Cardiac muscle cell (in vitro differentiated cells and primary cell): ENCODE results near the gene CRABP2. TPM values are rescaled to one million over a fixed set of nuclear protein-coding genes. Genes with fewer than 3 reads are reported as not detected.
A peak's percentile ranks its signal among the peaks of the same experiment; 100 is the strongest.

Experiments used
- DNase-seq, 2 donors: peaks; one replicate each; pipeline versions ENCODE4 v3.0.0 to v3.0.0-alpha.2; 2010 to 2017; ENCODE audit warnings: low read depth in 1 of 2, low spot score in 1 of 2
- H3K27ac ChIP-seq: fragments of 200-600 bp; sonication (generic); 2 replicates; pipeline ENCODE4 v1.5.1; 2016
- H3K27me3 ChIP-seq: fragments of 200-600 bp; sonication (generic); 2 replicates; pipeline ENCODE4 v1.6.0; 2016; ENCODE audit warnings: control low read depth
- H3K36me3 ChIP-seq: fragments of 200-600 bp; sonication (generic); 2 replicates; pipeline ENCODE4 v1.5.1; 2016; ENCODE audit warnings: control low read depth
- H3K4me1 ChIP-seq: fragments of 200-600 bp; sonication (generic); 2 replicates; pipeline ENCODE4 v1.8.1; 2017; ENCODE audit warnings: low read depth, mild to moderate bottlenecking, mixed run types
- H3K4me3 ChIP-seq: fragments of 200-600 bp; sonication (generic); 2 replicates; pipeline ENCODE4 v1.5.1; 2016; ENCODE audit warnings: mild to moderate bottlenecking
- H3K9me3 ChIP-seq: fragments of 200-600 bp; sonication (generic); 2 replicates; pipeline ENCODE4 v1.5.1; 2017; ENCODE audit warnings: low read depth, mild to moderate bottlenecking, control low read depth
- CTCF ChIP-seq: IDR thresholded peaks from 2 replicates; pipeline ENCODE4 v1.5.1; 2012; ENCODE audit warnings: low read depth, mild to moderate bottlenecking, low read length
- polyA plus RNA-seq: library from polyadenylated mRNA; unstranded; fragments of >200 nt; fragmentation: Nextera tagmentation; extraction: Ambion mirVana; gene quantifications from 2 replicates; pipeline ENCODE4 v1.2.1, GENCODE V29; 2016
- total RNA-seq: library from RNA; depleted of rRNA; stranded (reverse); fragments of >200 nt; gene quantifications from 2 replicates; pipeline ENCODE4 v1.2.3, GENCODE V29; 2016

The CRABP2 gene
- total and polyA plus RNA-seq, 2 experiments from 2014 or later: 556 to 1,249 TPM

- no peak for TF ChIP-seq CTCF
- Histone ChIP-seq H3K36me3 (peaks cover 4% of the 10 kb centered on the region), H3K4me3 (peak within 1 kb of the TSS; percentile 83), H3K9me3 (no peaks in the 10 kb centered on the region), H3K27me3 (no peaks in the 10 kb centered on the region), H3K4me1 (peaks cover 20% of the 10 kb centered on the region), H3K27ac (peak within 1 kb of the TSS; percentile 97)
- peak; percentile 97 to 99 for DNase-seq
Measured at GRCh38 chr1:156728599-156729462, 23.4 kb upstream of the CRABP2 start, which contains the start of gene ISG20L2. Gene ISG20L2 (minus strand): TSS chr1:156728766. CDS start chr1:156727652, 1,114 bp downstream.

GRCh38 chr1:156727926-156728598, 22.7 kb upstream of the CRABP2 start, which contains the start of gene METTL25B:
Gene METTL25B (plus strand): TSS chr1:156728469. CDS start chr1:156729105, 636 bp downstream.
- peaks cover 9% of the 10 kb centered on the region for H3K36me3 ChIP-seq
- TF ChIP-seq CTCF: no peak
- peak within 1 kb of the TSS; percentile 97 for H3K27ac ChIP-seq
- H3K4me3 ChIP-seq: peak within 1 kb of the TSS; percentile 83
- no peaks in the 10 kb centered on the region for H3K27me3 ChIP-seq
- H3K9me3 ChIP-seq: no peaks in the 10 kb centered on the region
- DNase-seq: peak; percentile 85 to 87
- peaks cover 20% of the 10 kb centered on the region for H3K4me1 ChIP-seq

- peak overlapping the region; percentile 83 for H3K4me3 ChIP-seq
- H3K4me1 ChIP-seq: peaks cover 20% of the 10 kb centered on the region
- H3K9me3 ChIP-seq: no peaks in the 10 kb centered on the region
- TF ChIP-seq CTCF: no peak
- no peak overlapping the region for H3K27ac ChIP-seq
- no peaks in the 10 kb centered on the region for H3K27me3 ChIP-seq
- H3K36me3 ChIP-seq: peaks cover 14% of the 10 kb centered on the region
- DNase-seq: no peak
Measured at GRCh38 chr1:156727492-156727891, 22.1 kb upstream of the CRABP2 start.

GRCh38 chr1:156726549-156727226, 21.3 kb upstream of the CRABP2 start:
- peaks cover 14% of the 10 kb centered on the region for H3K36me3 ChIP-seq
- no peaks in the 10 kb centered on the region for H3K9me3 ChIP-seq
- H3K4me3 ChIP-seq: peak overlapping the region; percentile 5
- peaks cover 20% of the 10 kb centered on the region for H3K4me1 ChIP-seq
- no peaks in the 10 kb centered on the region for H3K27me3 ChIP-seq
- peak; percentile 65 to 76 for DNase-seq
- H3K27ac ChIP-seq: no peak overlapping the region
- peak; percentile 64 for TF ChIP-seq CTCF

GRCh38 chr1:156725683-156726280, 20.4 kb upstream of the CRABP2 start:
- Histone ChIP-seq H3K27me3 (no peaks in the 10 kb centered on the region), H3K4me3 (peak overlapping the region; percentile 5), H3K36me3 (peaks cover 14% of the 10 kb centered on the region), H3K27ac (no peak overlapping the region), H3K9me3 (no peaks in the 10 kb centered on the region), H3K4me1 (peaks cover 28% of the 10 kb centered on the region)
- peak; percentile 93 for TF ChIP-seq CTCF
- DNase-seq: peak; percentile 94
